GM12878 (cell line): ENCODE data around the gene CAPN8. TPM values are rescaled to one million over a fixed set of nuclear protein-coding genes. Genes with fewer than 3 reads are reported as not detected.

Source experiments
- ATAC-seq: fragments of 200-7000 bp; cut with Tn5 transposase; 3 replicates; pipeline ENCODE4 v1.9.1; 2020; ENCODE audit warnings: mild to moderate bottlenecking, moderate library complexity
- BruUV-seq: library from RNA; stranded (reverse); fragments of 400-500 nt; replicated peaks from 2 replicates; lab custom pipeline; 2021; lab: Mats Ljungman, UMichigan
- CTCF ChIA-PET: fragments of 300-600 bp; sonication (Branson Sonifier 250); formaldehyde crosslinking; extraction: SDS; loops from one replicate; lab custom pipeline; 2021; ENCODE audit warnings: inconsistent platforms; lab: Yijun Ruan, JAX
- POLR2A ChIA-PET: fragments of 350-600 bp; formaldehyde crosslinking; extraction: SDS; loops from one replicate; lab custom pipeline; 2021; ENCODE audit warnings: inconsistent platforms; lab: Charles Lee
- RAD21 ChIA-PET: fragments of 300-600 bp; sonication (Branson Sonifier 250); formaldehyde crosslinking; loops from one replicate; lab custom pipeline; 2023; ENCODE audit warnings: antibody characterized with exemption; ENCODE audit not compliant: unreplicated experiment; lab: Charles Lee
- SMC1A ChIA-PET: fragments of 300-600 bp; sonication (Branson Sonifier 250); formaldehyde crosslinking; loops from one replicate; lab custom pipeline; 2023; ENCODE audit not compliant: unreplicated experiment, uncharacterized antibody; lab: Charles Lee
- DNase-seq: peaks from one replicate; pipeline ENCODE4 v3.0.0-alpha.2; 2011; ENCODE audit warnings: low read depth, low spot score
- FAIRE-seq: peaks from 3 replicates; lab custom pipeline; 2011; peaks lifted over from hg19 to GRCh38; lab: Jason Lieb, UNC
- H2AFZ ChIP-seq: 2 replicates; pipeline ENCODE4 v1.6.0; 2011; ENCODE audit warnings: low read depth, low read length, control low read depth; ENCODE audit not compliant: control insufficient read depth
- H3K27ac ChIP-seq: 2 replicates; pipeline ENCODE4 v1.5.1; 2011; ENCODE audit warnings: control low read depth; ENCODE audit not compliant: control insufficient read depth, insufficient read depth
- H3K27me3 ChIP-seq, 2 experiments: replicated peaks in 1 of 2; 2 replicates each; pipeline versions ENCODE4 v1.6.0 to v1.6.1; 2011; ENCODE audit warnings: low read length in 1 of 2; ENCODE audit not compliant: control insufficient read depth in 2 of 2, insufficient read depth in 2 of 2
- H3K36me3 ChIP-seq, 2 experiments: 2 replicates each; pipeline ENCODE4 v1.5.1; 2011; ENCODE audit warnings: low read length in 1 of 2; ENCODE audit not compliant: control insufficient read depth in 2 of 2, insufficient read depth in 2 of 2
- H3K4me1 ChIP-seq: 2 replicates; pipeline ENCODE4 v1.6.1; 2011; ENCODE audit warnings: mild to moderate bottlenecking, low read length, moderate library complexity, mixed read lengths; ENCODE audit not compliant: control insufficient read depth, insufficient read depth
- H3K4me2 ChIP-seq: 2 replicates; pipeline ENCODE4 v1.6.0; 2011; ENCODE audit warnings: control low read depth; ENCODE audit not compliant: control insufficient read depth, insufficient read depth
- H3K4me3 ChIP-seq: fragments of 200-600 bp; sonication (generic); 2 replicates; pipeline ENCODE4 v1.5.1; 2016
- H3K79me2 ChIP-seq: 2 replicates; pipeline ENCODE4 v1.6.0; 2011; ENCODE audit warnings: low read length; ENCODE audit not compliant: control insufficient read depth, insufficient read depth
- H3K9ac ChIP-seq: 2 replicates; pipeline ENCODE4 v1.8.0; 2011; ENCODE audit warnings: low read length, control low read depth, mixed read lengths; ENCODE audit not compliant: control insufficient read depth, insufficient read depth
- H3K9me3 ChIP-seq: replicated peaks from 3 replicates; pipeline ENCODE4 v1.5.1; 2011; ENCODE audit warnings: mild to moderate bottlenecking, low read length; ENCODE audit not compliant: control insufficient read depth, insufficient read depth
- H4K20me1 ChIP-seq: 2 replicates; pipeline ENCODE4 v1.6.0; 2011; ENCODE audit not compliant: control insufficient read depth, insufficient read depth
- FOS ChIP-seq: IDR thresholded peaks from 3 replicates; pipeline ENCODE4 v1.6.1; 2011; ENCODE audit warnings: borderline replicate concordance; ENCODE audit not compliant: insufficient read length; ENCODE audit errors: extremely low read depth
- JUNB ChIP-seq: IDR thresholded peaks from 2 replicates; pipeline ENCODE4 v1.6.1; 2016; ENCODE audit warnings: antibody characterized with exemption, mild to moderate bottlenecking
- POLR2A ChIP-seq: IDR thresholded peaks from 2 replicates; pipeline ENCODE4 v1.6.1; 2011; ENCODE audit warnings: low read depth, mild to moderate bottlenecking, low read length
- ZZZ3 ChIP-seq: IDR thresholded peaks from 2 replicates; pipeline ENCODE4 v1.6.1; 2011; ENCODE audit warnings: low read depth; ENCODE audit not compliant: control insufficient read depth, insufficient read length
- WGBS: methylation state at CpG from one replicate; pipeline ENCODE4 v1.1.6; 2016; ENCODE audit warnings: low lambda C conversion rate; ENCODE audit not compliant: insufficient replicate concordance, insufficient coverage; ENCODE audit errors: missing lambda C conversion rate; 5-methylcytosine and 5-hydroxymethylcytosine counted together
- in situ Hi-C: fragments of 300-500 bp; cut with MboI; formaldehyde crosslinking; loops from 9 replicates; pipeline ENCODE4 v1.14.3; 2018; ENCODE audit warnings: mixed read lengths
- intact Hi-C: fragments of 100-400 bp; cut with micrococcal nuclease; formaldehyde crosslinking; loops from one replicate; pipeline ENCODE4 v1.14.2; 2022; ENCODE audit not compliant: unreplicated experiment
- polyA plus RNA-seq, 11 experiments: library from polyadenylated mRNA; depleted of rRNA in 4 of 11; unstranded in 6 of 11; stranded (reverse) in 5 of 11; fragments of >200 nt; fragmentation: Nextera tagmentation in 4 of 11; fragmentation: Illumina TruSeq in 1 of 11; extraction: Ambion mirVana in 4 of 11; extraction: Trizol in 1 of 11; gene quantifications; 1 replicate in 1 of 11; 2 replicates in 10 of 11; pipeline versions ENCODE4 v1.2.1 to v1.2.3, GENCODE V29; 2011 to 2016; ENCODE audit warnings: inconsistent platforms in 2 of 11, missing spikeins in 2 of 11, low read depth in 1 of 11
- total RNA-seq, 4 experiments: library from RNA; depleted of rRNA in 3 of 4; stranded (reverse); fragments of >200 nt in 3 of 4; fragmentation: Illumina TruSeq in 1 of 4; extraction: Trizol in 1 of 4; gene quantifications; 2 replicates each; pipeline versions ENCODE4 v1.2.1 to v1.2.3, GENCODE V29; 2013 to 2021

The CAPN8 gene
- total and polyA plus RNA-seq, 10 of the 15 experiments (the other 5 are each of a cell fraction or from before 2014, with no cell fraction given) = 6.4 to 30.7 (median 12.3) TPM

DNA sequence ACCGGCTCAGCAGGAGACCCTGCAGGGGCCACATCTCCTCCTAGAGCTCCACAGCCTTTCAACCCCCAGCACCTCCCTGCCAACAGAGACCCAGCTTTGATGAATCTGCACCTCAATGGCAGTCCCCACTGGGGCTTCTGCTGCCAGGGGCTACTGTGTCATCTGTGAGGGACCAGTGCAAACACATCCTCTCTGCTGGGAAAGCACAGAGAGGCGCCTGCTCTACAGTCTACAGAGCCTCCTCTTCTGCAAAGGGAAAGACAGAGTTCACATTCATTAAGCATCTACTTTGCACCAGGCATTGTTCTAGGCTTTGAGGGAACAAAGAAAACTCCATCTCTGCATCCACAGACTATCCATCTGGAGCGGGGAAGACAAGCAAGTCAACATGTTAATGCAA is 125.8 kb downstream of the CAPN8 start:
- Histone ChIP-seq H3K9ac (no peak overlapping the region), H3K4me2 (no peak overlapping the region), H3K4me1 (no peaks in the 10 kb centered on the region), H3K4me3 (no peak overlapping the region), H3K9me3 (no peaks in the 10 kb centered on the region), H3K79me2 (no peaks in the 10 kb centered on the region), H2AFZ (no peak overlapping the region), H3K36me3 (no peaks in the 10 kb centered on the region), H3K27ac (no peak overlapping the region), H4K20me1 (no peaks in the 10 kb centered on the region; the same call in 1 of the 2 replicates), H3K27me3 (peaks cover 0 to 3% of the 10 kb centered on the region in 2 experiments; a peak in 1 of 4 replicates)
- in situ Hi-C loops (no loop called here), intact Hi-C loops (no loop called here)
- ChIA-PET SMC1A (interaction anchor here (1.1 kb wide), 2 partner anchors 10 to 88 kb away, joined by 4 read pairs; no protein-coding TSS in a partner anchor), RAD21 (interaction anchor here (1.4 to 2.8 kb wide), 2 partner anchors 10 to 11 kb away, joined by 3 to 11 read pairs; no protein-coding TSS in a partner anchor), CTCF (interaction anchor here (1.4 to 3.3 kb wide), 2 partner anchors 8 to 88 kb away, joined by 5 to 17 read pairs; no protein-coding TSS in a partner anchor), POLR2A (interaction anchor here (1.5 kb wide), 1 partner anchor 13 kb away, joined by 12 read pairs; no protein-coding TSS in a partner anchor)
- TF ChIP-seq ZZZ3 (no peak), JUNB (no peak), FOS (no peak)
- WGBS = 31% methylated on average over 3 of the region's 3 CpGs
- peak; percentile 60 for ATAC-seq
- no TSS peak for BruUV-seq
- no peak for FAIRE-seq
- DNase-seq = no peak

DNA sequence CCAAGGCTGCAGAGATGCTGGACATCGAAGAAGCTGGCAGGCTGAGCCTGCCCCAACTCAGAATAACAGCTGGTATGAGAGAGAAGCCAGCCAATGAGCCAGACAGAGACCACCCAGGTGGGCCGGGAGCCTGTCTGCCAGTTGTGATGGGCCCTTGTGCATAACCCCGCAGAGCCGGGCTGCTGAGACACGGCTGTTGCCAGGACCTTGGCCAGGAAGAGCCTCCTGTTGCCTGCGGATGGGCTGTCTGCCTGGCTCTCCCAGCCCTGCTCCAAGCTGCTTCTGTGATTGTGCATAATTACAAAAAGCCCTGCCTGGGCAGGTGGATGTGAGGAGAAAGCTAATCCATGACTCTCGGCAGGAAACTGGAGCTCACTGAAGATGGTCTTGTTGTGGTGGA is 126.5 kb downstream of the CAPN8 start:
- Histone ChIP-seq H3K9me3 (no peaks in the 10 kb centered on the region), H3K27me3 (peaks cover 0 to 3% of the 10 kb centered on the region in 2 experiments; a peak in 1 of 4 replicates), H3K9ac (no peak overlapping the region), H4K20me1 (no peaks in the 10 kb centered on the region; the same call in 1 of the 2 replicates), H3K4me2 (no peak overlapping the region), H3K79me2 (no peaks in the 10 kb centered on the region), H3K4me3 (no peak overlapping the region), H3K4me1 (no peaks in the 10 kb centered on the region), H3K27ac (no peak overlapping the region), H3K36me3 (no peaks in the 10 kb centered on the region)
- FAIRE-seq (no peak), ATAC-seq (no peak), DNase-seq (no peak)
- in situ Hi-C loops = no loop called here
- intact Hi-C loops = no loop called here
- ChIA-PET SMC1A (interaction anchor here (0.6 to 3.7 kb wide), 3 partner anchors 17 to 300 kb away, joined by 4 to 13 read pairs (median 5); no protein-coding TSS in a partner anchor), POLR2A (interaction anchor here (0.9 to 1.5 kb wide), 2 partner anchors 14 to 19 kb away, joined by 3 to 12 read pairs; no protein-coding TSS in a partner anchor)
- BruUV-seq = no TSS peak
- TF ChIP-seq POLR2A = no peak
- TF ChIP-seq, all 136 proteins: peak for 0
- H2AFZ ChIP-seq = no peak overlapping the region
- ChIA-PET CTCF (interaction anchor here (1.2 to 3.3 kb wide), 4 partner anchors 7 to 415 kb away, joined by 3 to 17 read pairs (median 10); no protein-coding TSS in a partner anchor), RAD21 (interaction anchor here (1.0 to 2.8 kb wide), 3 partner anchors 11 to 80 kb away, joined by 3 to 11 read pairs (median 3); no protein-coding TSS in a partner anchor)
- WGBS = 55% methylated on average over 7 of the region's 7 CpGs
